GM18505 (cell line): ENCODE results near the gene NFATC2IP.

Experiments
- ATAC-seq: cut with Tn5 transposase; IDR thresholded peaks from one replicate; pipeline ENCODE4 v1.9.1; 2021; ENCODE audit not compliant: unreplicated experiment
- POLR2A ChIP-seq: IDR thresholded peaks from 4 replicates; pipeline ENCODE4 v1.6.1; 2011; ENCODE audit warnings: borderline replicate concordance; ENCODE audit not compliant: insufficient read depth, insufficient read length; ENCODE audit errors: extremely low read depth

Gene NFATC2IP

DNA sequence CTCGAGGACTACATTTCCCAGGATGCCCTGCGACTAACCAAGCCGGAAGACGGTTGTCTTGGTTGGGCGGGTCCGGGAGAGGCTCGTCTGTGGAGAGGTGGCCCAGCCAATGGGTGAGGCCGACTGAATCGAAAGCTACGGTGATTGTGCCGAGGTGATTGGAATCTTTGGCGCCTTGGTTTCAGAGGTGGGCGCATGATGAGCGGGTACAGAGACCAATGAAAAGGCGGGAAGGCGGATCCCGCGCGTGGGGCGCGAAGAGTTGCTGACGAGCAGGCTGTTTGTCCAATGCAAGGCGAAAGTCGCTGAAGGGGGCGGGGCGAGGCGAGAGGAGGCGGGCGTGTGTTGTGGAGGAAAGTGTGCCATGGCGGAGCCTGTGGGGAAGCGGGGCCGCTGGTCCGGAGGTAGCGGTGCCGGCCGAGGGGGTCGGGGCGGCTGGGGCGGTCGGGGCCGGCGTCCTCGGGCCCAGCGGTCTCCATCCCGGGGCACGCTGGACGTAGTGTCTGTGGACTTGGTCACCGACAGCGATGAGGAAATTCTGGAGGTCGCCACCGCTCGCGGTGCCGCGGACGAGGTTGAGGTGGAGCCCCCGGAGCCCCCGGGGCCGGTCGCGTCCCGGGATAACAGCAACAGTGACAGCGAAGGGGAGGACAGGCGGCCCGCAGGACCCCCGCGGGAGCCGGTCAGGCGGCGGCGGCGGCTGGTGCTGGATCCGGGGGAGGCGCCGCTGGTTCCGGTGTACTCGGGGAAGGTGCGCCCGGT is at the start of gene NFATC2IP:
NFATC2IP (plus strand) TSS at position 290 of the 762 bp plus-strand sequence; CDS start at position 365, 75 bp downstream.
- peak; percentile 91 for ATAC-seq
- TF ChIP-seq POLR2A, result peak; percentile 87

- no peak for ATAC-seq
- TF ChIP-seq POLR2A, result no peak
These were observed 48.9 kb upstream of the NFATC2IP start for GRCh38 chr16:28901862-28902261.

- no peak for ATAC-seq
These were observed 47.8 kb upstream of the NFATC2IP start for GRCh38 chr16:28902909-28903308.

DNA sequence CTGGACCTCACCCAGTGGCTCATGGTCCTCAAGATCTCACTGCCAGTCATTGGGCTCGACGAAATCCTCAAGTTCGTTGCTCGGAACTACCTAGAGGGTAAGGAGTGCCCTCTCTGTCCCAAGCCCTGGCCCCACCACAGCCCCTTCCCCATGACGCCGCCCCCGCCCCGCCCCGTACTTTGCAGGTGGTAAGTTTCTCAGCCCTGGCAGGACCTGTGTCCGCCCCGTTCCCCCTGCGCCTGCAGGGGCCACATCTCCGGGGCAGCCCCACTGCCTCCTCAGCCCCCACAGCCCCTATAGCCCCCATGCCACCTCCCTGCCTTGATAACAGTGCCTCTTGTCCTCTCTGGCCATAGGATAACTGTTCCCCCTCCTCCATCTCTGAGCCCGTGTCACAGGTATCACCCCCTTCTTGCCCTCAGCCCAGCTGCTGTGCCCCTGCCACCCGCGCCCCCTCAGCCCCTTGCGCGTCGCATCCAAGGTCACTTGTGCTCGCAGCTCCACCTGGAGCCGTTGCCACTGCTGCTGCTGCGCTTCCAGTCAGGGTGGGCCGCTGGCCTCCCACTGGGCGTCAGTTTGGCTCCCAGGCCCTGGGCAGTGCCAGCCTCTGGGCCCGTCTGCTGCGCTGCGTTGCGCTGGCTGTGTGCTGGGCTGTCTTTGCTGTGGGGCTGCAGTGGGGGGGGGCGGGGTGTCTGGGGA is 47.2 kb upstream of the NFATC2IP start:
- ATAC-seq, result no peak
- no peak for TF ChIP-seq POLR2A

More at GRCh38 chr16:28902909-28903308, 47.8 kb upstream of the NFATC2IP start:
- TF ChIP-seq POLR2A, result peak; percentile 35

DNA sequence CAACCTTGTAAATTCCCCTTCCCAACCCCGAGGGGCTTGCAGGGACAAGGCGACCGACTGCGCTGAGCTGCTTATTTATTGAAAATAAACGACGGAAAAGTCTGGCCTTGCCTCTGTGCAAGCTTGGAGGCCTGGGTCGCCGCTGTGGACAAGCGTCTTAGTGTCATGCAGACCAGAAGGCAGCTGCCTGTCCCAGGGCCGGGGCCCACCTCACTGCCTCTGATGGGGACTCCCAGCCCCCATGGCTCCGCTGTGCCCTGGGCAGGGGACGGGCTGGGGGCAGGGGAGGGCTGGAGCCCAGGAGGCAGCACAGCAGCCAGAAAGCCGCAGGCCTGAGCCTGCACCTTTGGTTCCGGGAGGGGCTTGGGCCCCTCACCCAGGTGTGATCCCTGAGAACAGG is 46.4 kb upstream of the NFATC2IP start:
- TF ChIP-seq POLR2A, result no peak
- no peak for ATAC-seq

- no peak for TF ChIP-seq POLR2A
- ATAC-seq, result no peak
These were observed 45.9 kb upstream of the NFATC2IP start for GRCh38 chr16:28904828-28905227.

GRCh38 chr16:28905229-28905754 is 45.4 kb upstream of the NFATC2IP start:
- ATAC-seq, result no peak
- no peak for TF ChIP-seq POLR2A

DNA sequence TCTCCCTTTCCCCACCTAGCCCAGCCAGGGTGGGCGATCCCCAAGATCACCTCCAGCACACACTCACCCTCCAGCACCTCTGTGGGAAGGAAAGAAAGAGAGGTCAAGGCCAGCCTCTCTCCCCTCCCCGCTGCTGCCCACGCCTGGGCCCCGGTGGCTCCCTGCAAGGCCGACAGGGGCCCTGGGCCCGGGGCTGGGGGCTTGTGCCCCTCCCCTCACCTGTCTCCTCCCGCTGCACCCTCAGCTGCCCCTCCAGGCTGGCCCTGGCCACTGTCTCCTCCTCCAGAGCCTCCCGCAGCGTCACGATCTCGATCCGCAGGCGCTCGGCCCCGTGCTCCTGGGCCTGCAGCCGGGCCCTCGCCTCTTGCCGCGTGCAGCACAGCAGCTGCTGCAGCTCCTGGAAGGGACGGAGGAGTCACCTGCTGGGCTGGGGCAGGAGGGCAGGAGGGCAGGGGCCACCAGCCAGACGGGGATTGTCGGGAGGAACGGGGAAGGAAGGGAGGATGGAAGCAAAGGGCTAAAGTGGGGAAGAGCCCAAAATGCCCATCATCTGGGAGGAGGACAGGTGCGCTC is 44.9 kb upstream of the NFATC2IP start:
- TF ChIP-seq POLR2A, result no peak
- no peak for ATAC-seq

DNA sequence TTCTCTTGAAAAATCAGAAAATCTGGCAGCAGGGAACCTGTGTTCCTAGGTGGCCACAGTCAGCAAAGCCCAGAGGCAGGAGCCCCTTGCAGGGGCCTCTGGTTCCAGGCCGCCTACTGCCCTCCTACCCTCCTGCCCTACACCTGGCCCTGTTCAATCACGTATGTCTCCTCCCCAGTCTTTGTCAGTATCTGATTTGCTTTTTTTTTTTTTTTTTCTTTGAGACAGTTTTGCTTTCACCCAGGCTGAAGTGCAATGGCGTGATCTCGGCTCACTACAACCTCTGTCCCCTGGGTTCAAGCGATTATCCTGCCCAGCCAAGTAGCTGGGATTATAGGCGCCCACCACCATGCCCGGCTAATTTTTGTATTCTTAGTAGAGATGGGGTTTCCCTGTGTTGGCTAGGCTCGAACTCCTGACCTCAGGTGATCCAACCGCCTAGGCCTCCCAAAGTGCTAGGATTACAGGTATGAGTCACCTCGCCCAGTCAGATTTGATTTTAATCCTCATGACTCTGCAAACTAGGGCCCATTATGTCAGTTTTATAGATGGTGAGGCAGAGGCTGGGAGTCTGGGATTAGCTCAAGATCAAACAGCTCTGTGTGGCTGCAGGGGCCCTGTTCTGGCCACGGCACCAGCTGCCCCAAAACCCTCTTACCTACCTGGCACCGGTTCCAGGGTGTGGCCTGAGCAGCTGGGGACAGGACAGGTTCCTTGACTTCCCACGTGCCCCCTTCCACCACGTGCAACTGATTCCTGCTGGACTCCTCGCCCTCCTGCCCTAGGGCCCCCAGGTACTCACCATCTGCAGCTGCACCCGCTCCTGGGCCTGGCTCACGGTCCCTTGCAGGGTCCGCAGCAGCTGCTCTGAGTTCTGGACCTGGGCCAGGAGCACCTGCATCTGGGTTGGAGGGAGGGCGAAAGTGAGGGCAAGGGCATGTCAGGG is 40.4 kb upstream of the NFATC2IP start:
- TF ChIP-seq POLR2A, result no peak
- no peak for ATAC-seq

GRCh38 chr16:28912558-28912957 is 38.2 kb upstream of the NFATC2IP start:
- TF ChIP-seq POLR2A, result no peak
- no peak for ATAC-seq

DNA sequence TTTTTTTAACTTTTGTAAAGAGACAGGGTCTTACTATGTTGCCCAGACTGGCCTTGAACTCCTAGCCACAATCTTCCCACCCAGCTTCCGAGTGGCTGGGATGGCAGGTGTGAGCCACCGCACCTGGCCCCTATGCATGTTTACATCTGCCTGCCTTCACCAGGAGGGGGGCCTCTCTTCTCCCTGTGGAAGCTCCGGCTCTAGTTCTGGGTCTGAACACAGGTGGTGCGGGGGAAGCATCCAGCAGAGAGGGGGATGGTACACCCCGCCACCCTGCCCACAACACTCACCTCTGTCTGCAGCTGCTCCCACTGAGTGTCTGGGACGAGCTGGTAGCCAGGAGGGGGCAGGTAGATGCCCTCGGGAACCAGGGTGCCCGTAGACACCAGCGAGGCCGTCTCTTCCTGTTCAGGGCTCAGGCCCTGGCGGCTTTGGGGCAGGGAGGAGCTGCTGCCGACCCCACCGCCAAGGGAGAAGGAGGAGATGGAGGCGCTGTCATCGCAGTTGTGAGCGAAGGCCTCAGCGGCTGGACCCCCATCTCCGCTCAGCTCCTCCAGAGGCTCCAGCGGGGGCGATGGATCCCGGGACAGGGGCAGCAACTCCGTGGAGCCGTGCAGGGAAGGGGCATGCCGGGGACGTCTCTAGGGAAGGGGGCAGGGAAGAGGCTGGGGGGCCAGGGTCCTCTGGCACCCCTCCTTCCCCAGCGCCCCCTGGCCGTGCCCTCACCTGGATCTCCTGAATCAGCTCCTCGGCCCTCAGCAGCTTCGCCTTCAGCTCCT is 36.6 kb upstream of the NFATC2IP start:
- TF ChIP-seq POLR2A, result no peak
- no peak for ATAC-seq

- TF ChIP-seq POLR2A, result no peak
These were observed 35.6 kb upstream of the NFATC2IP start for GRCh38 chr16:28915181-28915580.

GRCh38 chr16:28917095-28917494 is 33.6 kb upstream of the NFATC2IP start:
- ATAC-seq, result no peak
- TF ChIP-seq POLR2A, result no peak

More at GRCh38 chr16:28915181-28915580, 35.6 kb upstream of the NFATC2IP start:
- no peak for ATAC-seq

- ATAC-seq, result no peak
- no peak for TF ChIP-seq POLR2A
These were observed 32.0 kb upstream of the NFATC2IP start for GRCh38 chr16:28918698-28919097.
